ENCODE results near the gene KLHL2.

DNA sequence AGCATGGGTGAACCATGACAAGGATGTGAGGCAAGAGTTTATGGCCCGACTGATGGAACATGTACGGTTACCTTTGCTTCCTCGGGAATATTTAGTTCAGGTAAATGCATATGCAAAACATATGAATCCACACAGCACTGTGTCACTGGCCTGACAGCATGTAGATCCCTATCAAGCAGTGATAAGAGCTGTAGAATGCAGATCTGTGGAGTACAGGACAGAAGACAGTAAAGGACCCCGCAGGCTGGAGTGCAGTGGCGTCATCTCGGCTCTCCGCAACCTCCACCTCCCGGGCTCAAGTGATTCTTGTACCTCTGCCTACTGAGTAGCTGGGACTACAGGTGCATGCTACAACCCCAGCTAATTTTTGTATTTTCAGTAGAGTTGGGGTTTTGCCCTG, 90.3 kb downstream of the KLHL2 start:
- TF ChIP-seq, protein P1, sequence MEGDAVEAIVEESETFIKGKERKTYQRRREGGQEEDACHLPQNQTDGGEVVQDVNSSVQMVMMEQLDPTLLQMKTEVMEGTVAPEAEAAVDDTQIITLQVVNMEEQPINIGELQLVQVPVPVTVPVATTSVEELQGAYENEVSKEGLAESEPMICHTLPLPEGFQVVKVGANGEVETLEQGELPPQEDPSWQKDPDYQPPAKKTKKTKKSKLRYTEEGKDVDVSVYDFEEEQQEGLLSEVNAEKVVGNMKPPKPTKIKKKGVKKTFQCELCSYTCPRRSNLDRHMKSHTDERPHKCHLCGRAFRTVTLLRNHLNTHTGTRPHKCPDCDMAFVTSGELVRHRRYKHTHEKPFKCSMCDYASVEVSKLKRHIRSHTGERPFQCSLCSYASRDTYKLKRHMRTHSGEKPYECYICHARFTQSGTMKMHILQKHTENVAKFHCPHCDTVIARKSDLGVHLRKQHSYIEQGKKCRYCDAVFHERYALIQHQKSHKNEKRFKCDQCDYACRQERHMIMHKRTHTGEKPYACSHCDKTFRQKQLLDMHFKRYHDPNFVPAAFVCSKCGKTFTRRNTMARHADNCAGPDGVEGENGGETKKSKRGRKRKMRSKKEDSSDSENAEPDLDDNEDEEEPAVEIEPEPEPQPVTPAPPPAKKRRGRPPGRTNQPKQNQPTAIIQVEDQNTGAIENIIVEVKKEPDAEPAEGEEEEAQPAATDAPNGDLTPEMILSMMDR (conservative IDR thresholded peaks at IDR 0.05): no peak
- TF ChIP-seq EZH2 (IDR thresholded peaks at IDR 0.05; ENCODE audit: low read depth): no peak

All from PC-9 (cell line).